C4-2B (cell line): ENCODE data around the gene TTLL1.

Experiments used
- H3K27ac ChIP-seq: fragments of 450-650 bp; 2 replicates; pipeline ENCODE4 v1.5.1; 2017
- CTCF ChIP-seq: fragments of 450-650 bp; conservative IDR thresholded peaks from 2 replicates; pipeline ENCODE4 v1.5.1; 2017; ENCODE audit warnings: mild to moderate bottlenecking
- ZFX ChIP-seq: fragments of 450-650 bp; IDR thresholded peaks from 2 replicates; pipeline ENCODE4 v1.6.1; 2017

Gene TTLL1

DNA sequence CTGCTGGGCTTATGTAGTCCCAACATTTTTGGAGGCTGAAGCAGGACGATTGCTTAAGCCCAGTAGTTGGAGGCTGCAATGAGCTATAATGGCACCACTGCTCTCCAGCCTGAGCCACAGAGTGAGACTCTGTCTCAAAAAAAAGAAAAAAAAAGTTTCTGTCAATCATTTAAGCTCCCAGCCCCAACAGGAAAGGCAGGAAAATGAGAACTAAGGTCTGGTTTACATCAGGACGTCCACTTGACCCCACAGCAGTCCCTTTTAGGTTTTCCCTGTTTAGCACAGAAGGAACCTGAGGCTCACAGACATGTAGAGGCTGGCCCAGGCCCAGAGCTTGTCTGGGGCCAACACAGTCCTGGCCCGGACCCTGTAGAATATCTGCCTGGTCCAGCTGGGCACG lies 9.2 kb upstream of the TTLL1 start:
- H3K27ac ChIP-seq = no peak overlapping the region
- no peak for TF ChIP-seq CTCF
- TF ChIP-seq ZFX = no peak

DNA sequence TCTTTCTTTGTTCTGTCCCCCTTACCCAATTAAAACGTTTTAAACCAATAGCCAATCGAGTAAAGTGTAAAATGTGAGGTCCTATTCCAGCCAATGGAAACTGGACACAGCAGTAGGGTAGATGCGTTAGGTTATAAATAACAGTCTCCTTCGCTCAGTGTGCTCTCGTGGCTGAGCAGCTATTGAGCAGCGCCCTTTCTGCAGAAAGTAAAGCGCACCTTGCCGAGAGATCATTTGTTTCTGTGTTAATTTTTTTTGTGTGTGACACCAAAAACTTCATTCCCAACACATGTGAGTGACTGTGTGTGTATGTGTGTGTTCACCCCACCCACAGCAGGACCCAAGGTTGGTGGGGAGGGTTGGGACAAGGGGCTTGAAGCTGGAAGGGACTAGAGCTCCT lies 7.2 kb upstream of the TTLL1 start:
- no peak overlapping the region for H3K27ac ChIP-seq
- TF ChIP-seq ZFX (no peak), CTCF (no peak)

GRCh38 chr22:43094551-43094950 lies 5.4 kb upstream of the TTLL1 start:
- no peak for TF ChIP-seq ZFX
- TF ChIP-seq CTCF = no peak
- H3K27ac ChIP-seq = no peak overlapping the region

DNA sequence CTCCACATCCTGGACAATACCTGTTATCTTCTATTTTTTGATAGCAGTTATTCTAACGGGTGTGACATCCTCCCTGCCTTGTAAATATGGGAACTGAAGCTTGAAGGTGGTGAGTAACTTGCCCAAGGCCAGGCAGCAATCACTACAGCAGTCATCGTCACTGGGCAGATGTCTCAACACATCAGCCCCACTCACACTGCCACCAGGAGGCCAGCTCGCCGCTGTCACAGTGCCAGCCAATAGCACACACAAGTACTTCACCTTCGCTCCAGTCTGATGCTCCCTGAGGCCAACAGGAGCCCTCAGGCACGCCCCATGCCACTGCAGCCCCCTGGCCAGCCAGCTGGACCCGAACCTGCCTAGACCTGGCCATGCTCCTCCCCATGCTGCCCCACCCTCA lies 4.9 kb upstream of the TTLL1 start:
- TF ChIP-seq ZFX (no peak), CTCF (no peak)
- H3K27ac ChIP-seq = no peak overlapping the region

GRCh38 chr22:43092085-43092484 lies 2.9 kb upstream of the TTLL1 start:
- TF ChIP-seq CTCF = no peak
- TF ChIP-seq ZFX = no peak

GRCh38 chr22:43090130-43090789 lies 1.1 kb upstream of the TTLL1 start:
- TF ChIP-seq ZFX = no peak
- peak; percentile 79 for TF ChIP-seq CTCF
- peak overlapping the region; percentile 70; the same call in 1 of the 2 replicates for H3K27ac ChIP-seq

More at GRCh38 chr22:43092085-43092484, 2.9 kb upstream of the TTLL1 start:
- no peak overlapping the region for H3K27ac ChIP-seq

DNA sequence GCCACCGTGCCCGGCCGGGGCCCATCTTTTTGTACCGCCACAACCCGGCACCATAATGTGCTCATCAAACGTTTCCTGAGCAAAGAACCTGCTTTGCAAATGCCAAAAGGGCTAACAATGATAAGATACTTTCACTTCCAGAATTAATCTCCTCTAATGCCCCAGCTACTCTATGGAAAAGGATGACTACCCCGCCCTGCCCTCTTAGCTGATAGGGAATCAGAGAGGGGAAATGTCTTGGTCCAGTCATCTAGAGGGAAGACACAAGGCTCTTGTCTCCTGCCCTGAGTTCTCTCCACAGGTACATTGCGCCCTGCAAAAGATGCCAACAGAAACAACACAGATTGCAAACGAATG lies 586 bp downstream of the TTLL1 start:
- TF ChIP-seq ZFX (no peak), CTCF (no peak)
- H3K27ac ChIP-seq = peak overlapping the region; percentile 70
